Naive B cell (primary cell): ENCODE data around the gene GBE1. TPM values are rescaled to one million over a fixed set of nuclear protein-coding genes. Genes with fewer than 3 reads are reported as not detected.
"Not testable (repeated sequence)": the region's sequence is repeated elsewhere in the genome, so short reads cannot be mapped to it uniquely, and the experiment has no call there.

Experiments used
- ATAC-seq, 2 donors: fragments of 150-1000 bp; cut with Tn5 transposase; 2 replicates each; pipeline ENCODE4 v1.10.0; 2021; ENCODE audit warnings: low read depth in 2 of 2, mild to moderate bottlenecking in 2 of 2, moderate library complexity in 2 of 2
- DNase-seq: peaks from one replicate; pipeline ENCODE4 v3.0.0; 2022
- H3K27ac Mint-ChIP-seq, 6 donors: one replicate each; pipeline ENCODE4 v1.8.0; 2020 to 2022; ENCODE audit warnings: mild to moderate bottlenecking in 6 of 6, mixed read lengths in 6 of 6, moderate library complexity in 5 of 6, inconsistent platforms in 2 of 6
- H3K27me3 Mint-ChIP-seq, 3 donors: one replicate each; pipeline ENCODE4 v1.8.0; 2021 to 2022; ENCODE audit warnings: mixed read lengths in 3 of 3, mild to moderate bottlenecking in 1 of 3
- H3K36me3 Mint-ChIP-seq, 2 donors: one replicate each; pipeline ENCODE4 v1.8.0; 2020 to 2022; ENCODE audit warnings: mixed read lengths in 2 of 2, inconsistent platforms in 1 of 2, mild to moderate bottlenecking in 1 of 2
- H3K4me1 Mint-ChIP-seq, 3 donors: one replicate each; pipeline ENCODE4 v1.8.0; 2020 to 2022; ENCODE audit warnings: mixed read lengths in 3 of 3, inconsistent platforms in 1 of 3, mild to moderate bottlenecking in 1 of 3, moderate library complexity in 1 of 3
- H3K4me3 Mint-ChIP-seq, 8 donors: one replicate each; pipeline ENCODE4 v1.8.0; 2020 to 2022; ENCODE audit warnings: mild to moderate bottlenecking in 8 of 8, mixed read lengths in 8 of 8, moderate library complexity in 8 of 8, inconsistent platforms in 2 of 8
- H3K9me3 Mint-ChIP-seq, 7 donors: one replicate each; pipeline ENCODE4 v1.8.0; 2020 to 2022; ENCODE audit warnings: mixed read lengths in 7 of 7, mild to moderate bottlenecking in 5 of 7, inconsistent platforms in 2 of 7, moderate library complexity in 1 of 7
- polyA plus RNA-seq, 6 donors: library from polyadenylated mRNA; unstranded; fragments of 300-500 nt; fragmentation: Illumina TruSeq; gene quantifications; one replicate each; pipeline ENCODE4 v1.2.3, GENCODE V29; 2021; ENCODE audit warnings: low read depth in 6 of 6

Gene GBE1
- polyA plus RNA-seq, 6 donors from 2014 or later, result 13.2 to 20.9 (median 18.1) TPM

DNA sequence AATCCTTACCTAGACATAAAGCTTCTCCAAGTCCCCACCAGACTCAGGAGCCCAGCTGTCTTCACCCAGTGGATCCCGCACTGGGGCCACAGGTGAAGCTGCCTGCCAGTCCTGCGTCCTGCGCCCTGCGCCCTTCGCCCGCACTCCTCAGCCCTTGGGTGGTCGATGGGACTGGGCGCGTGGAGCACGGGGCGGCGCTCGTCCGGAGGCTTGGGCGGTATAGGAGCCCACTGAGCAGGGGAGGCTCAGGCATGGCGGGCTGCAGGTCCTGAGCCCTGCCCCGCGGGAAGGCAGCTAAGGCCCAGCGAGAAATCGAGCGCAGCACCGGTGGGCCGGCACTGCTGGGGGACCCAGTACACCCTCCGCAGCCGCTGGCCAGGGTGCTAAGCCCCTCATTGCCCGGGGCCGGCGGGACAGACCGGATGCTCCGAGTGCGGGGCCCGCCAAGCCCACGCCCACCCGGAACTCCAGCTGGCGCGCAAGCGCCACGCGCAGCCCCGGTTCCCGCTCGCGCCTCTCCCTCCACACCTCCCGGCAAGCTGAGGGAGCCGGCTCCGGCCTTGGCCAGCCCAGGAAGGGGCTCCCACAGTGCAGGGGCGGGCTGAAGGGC, 5.9 kb upstream of the GBE1 start:
- not testable (repeated sequence) for DNase-seq, ATAC-seq

GRCh38 chr3:81765400-81765799, 4.0 kb upstream of the GBE1 start:
- peaks cover 17 to 30% (median 20%) of the 10 kb centered on the region in 3 donors for H3K4me1 Mint-ChIP-seq
- no peak overlapping the region for H3K27ac Mint-ChIP-seq
- H3K4me3 Mint-ChIP-seq, result no peak overlapping the region
- DNase-seq, result no peak
- no peak for ATAC-seq
- H3K27me3 Mint-ChIP-seq, result no peaks in the 10 kb centered on the region
- H3K9me3 Mint-ChIP-seq, result no peaks in the 10 kb centered on the region
- no peaks in the 10 kb centered on the region for H3K36me3 Mint-ChIP-seq

More for the DNA sequence above, 5.9 kb upstream of the GBE1 start:
- H3K9me3 Mint-ChIP-seq, H3K4me3 Mint-ChIP-seq, H3K27me3 Mint-ChIP-seq, H3K36me3 Mint-ChIP-seq, H3K27ac Mint-ChIP-seq: not testable (repeated sequence)
- H3K4me1 Mint-ChIP-seq, result peaks cover 11 to 16% (median 12%) of the 10 kb centered on the region in 3 donors

DNA sequence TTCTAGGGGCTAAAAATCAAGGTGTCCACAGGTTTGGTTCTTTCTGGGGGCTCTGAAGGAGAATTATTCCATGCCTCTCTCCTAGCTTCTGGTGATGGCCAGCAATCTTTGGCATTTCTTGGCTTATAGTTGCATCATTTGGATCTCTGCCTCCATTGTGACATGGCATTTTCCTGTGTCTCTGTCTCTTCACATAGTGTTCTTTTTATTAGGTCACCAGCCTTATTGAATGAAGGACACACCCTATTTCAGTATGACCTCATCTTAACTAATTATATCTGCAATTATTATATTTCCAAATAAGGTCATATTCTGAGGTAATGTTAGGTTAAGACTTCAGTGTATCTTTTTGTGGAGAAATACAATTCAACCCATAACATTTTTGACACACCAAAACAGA, 3.2 kb upstream of the GBE1 start:
- Mint-ChIP-seq H3K27ac (peak overlapping the region in 1 of 6 donors; percentile 47), H3K9me3 (peaks cover 0 to 2% (median 0%) of the 10 kb centered on the region in 7 donors), H3K36me3 (no peaks in the 10 kb centered on the region), H3K27me3 (no peaks in the 10 kb centered on the region), H3K4me1 (peaks cover 19 to 34% (median 23%) of the 10 kb centered on the region in 3 donors), H3K4me3 (peak overlapping the region in 1 of 8 donors; percentile 97)
- ATAC-seq, result no peak
- no peak for DNase-seq

DNA sequence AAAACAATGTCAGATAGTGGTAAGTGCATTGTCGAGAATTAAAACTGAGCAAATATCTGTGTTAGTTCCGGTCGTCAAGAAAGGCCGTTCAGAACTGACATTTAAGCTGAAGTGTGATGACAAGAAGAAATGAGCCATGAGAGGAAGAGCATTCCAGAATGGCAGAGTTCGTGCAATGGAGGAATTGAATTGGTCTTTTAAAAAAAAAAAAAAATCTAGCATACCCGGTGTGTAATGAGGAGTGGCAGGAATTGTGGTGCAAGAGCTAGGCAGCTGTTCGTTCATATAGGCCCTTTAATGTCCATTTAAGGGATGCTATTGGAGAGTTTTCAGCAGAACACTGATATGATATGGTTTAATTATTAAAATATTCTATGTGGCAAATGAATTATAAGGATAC, 2.6 kb upstream of the GBE1 start:
- Mint-ChIP-seq H3K27ac (peak overlapping the region in 1 of 6 donors; percentile 95), H3K4me3 (peak overlapping the region in 1 of 8 donors; percentile 97), H3K9me3 (peaks cover 0 to 2% (median 0%) of the 10 kb centered on the region in 7 donors), H3K36me3 (peaks cover under 1% of the 10 kb centered on the region in 2 donors), H3K4me1 (peaks cover 19 to 34% (median 23%) of the 10 kb centered on the region in 3 donors), H3K27me3 (no peaks in the 10 kb centered on the region)
- ATAC-seq (no peak), DNase-seq (no peak)

DNA sequence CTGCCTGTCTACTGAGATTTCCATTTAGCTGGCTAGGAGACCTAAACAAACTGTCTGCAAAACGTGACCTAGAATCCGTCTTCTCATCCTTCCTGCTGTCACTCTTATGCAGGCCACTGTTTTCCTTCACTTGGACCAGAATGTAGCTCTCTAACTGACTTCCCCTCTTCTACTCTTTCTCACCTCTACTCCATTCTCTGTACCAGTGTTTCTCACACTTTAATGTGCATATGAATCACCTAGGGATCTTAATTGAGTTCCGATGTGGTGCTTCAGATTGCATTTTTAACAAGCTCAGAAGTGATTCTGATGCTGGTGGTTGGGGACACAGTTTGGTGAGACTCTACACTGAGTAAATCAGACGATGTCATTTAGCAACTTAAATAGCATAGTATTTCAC, 1.6 kb upstream of the GBE1 start:
- H3K4me3 Mint-ChIP-seq, result peak overlapping the region in 3 of 8 donors; percentile 32 to 97 (median 44)
- DNase-seq (no peak), ATAC-seq (no peak)

GRCh38 chr3:81761904-81762580, 597 bp upstream of the GBE1 start:
- peaks cover 0 to 4% (median 0%) of the 10 kb centered on the region in 7 donors for H3K9me3 Mint-ChIP-seq
- H3K36me3 Mint-ChIP-seq, result peaks cover 13 to 20% of the 10 kb centered on the region in 2 donors
- peak overlapping the region; percentile 91 to 99 (median 96) for H3K27ac Mint-ChIP-seq
- H3K27me3 Mint-ChIP-seq, result no peaks in the 10 kb centered on the region
- H3K4me1 Mint-ChIP-seq, result peaks cover 23 to 34% (median 23%) of the 10 kb centered on the region in 3 donors
- H3K4me3 Mint-ChIP-seq, result peak overlapping the region; percentile 91 to 98 (median 97)
- DNase-seq (no peak), ATAC-seq (no peak)

More for the DNA sequence above, 1.6 kb upstream of the GBE1 start:
- Mint-ChIP-seq H3K27ac (peak overlapping the region in 3 of 6 donors; percentile 4 to 95 (median 60)), H3K36me3 (peaks cover 5 to 11% of the 10 kb centered on the region in 2 donors), H3K9me3 (peaks cover 0 to 4% (median 0%) of the 10 kb centered on the region in 7 donors), H3K4me1 (peaks cover 19 to 34% (median 23%) of the 10 kb centered on the region in 3 donors), H3K27me3 (no peaks in the 10 kb centered on the region)

DNA sequence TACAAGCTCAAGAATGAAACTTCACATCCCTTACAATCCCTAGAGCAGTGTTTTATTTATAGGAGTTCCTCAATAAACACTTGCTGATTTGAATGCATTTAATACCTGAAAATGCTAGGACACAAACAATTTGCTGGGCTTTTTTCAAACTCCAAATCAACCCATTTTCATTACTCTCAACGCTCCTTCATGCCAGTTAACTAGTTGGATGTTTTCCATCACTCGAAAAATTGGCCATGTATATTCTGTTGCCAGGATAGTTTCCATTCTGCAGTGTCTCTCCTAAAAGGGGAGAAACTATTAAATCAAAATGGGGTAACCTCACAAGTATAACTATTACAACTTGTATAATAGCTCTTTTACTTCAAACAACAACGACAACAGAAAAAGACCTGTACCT, 1.2 kb downstream of the GBE1 start:
- Mint-ChIP-seq H3K9me3 (peaks cover 0 to 4% (median 0%) of the 10 kb centered on the region in 7 donors), H3K27ac (peak overlapping the region in 5 of 6 donors; percentile 74 to 99 (median 99)), H3K36me3 (peaks cover 13 to 23% of the 10 kb centered on the region in 2 donors), H3K27me3 (no peaks in the 10 kb centered on the region), H3K4me1 (peaks cover 18 to 41% (median 20%) of the 10 kb centered on the region in 3 donors), H3K4me3 (peak overlapping the region; percentile 91 to 98 (median 97))
- ATAC-seq, result no peak
- DNase-seq, result no peak

DNA sequence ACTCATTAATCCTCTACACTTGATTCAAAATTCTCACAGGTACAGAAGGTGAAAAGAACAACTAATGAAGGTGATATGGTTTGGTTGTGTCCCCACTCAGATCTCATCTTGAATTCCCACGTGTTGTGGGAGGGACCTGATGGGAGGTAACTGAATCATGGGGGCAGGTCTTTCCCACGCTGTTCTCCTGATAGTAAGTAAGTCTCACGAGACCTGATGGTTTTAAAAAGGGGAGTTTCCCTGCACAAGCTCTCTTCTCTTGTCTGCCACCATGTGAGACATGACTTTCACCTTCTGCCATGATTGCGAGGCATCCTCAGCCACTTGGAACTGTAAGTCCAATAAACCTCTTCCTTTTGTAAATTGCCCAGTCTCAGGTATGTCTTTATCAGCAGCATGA, 2.7 kb downstream of the GBE1 start:
- peaks cover 23 to 27% of the 10 kb centered on the region in 2 donors for H3K36me3 Mint-ChIP-seq
- H3K4me3 Mint-ChIP-seq, result peak overlapping the region in 1 of 8 donors; percentile 70
- not testable (repeated sequence) for DNase-seq, H3K27me3 Mint-ChIP-seq, ATAC-seq
- H3K27ac Mint-ChIP-seq, result peak overlapping the region in 1 of 6 donors; percentile 67
- peaks cover 17 to 35% (median 18%) of the 10 kb centered on the region in 3 donors for H3K4me1 Mint-ChIP-seq
- H3K9me3 Mint-ChIP-seq, result peaks cover 0 to 13% (median 7%) of the 10 kb centered on the region in 7 donors

DNA sequence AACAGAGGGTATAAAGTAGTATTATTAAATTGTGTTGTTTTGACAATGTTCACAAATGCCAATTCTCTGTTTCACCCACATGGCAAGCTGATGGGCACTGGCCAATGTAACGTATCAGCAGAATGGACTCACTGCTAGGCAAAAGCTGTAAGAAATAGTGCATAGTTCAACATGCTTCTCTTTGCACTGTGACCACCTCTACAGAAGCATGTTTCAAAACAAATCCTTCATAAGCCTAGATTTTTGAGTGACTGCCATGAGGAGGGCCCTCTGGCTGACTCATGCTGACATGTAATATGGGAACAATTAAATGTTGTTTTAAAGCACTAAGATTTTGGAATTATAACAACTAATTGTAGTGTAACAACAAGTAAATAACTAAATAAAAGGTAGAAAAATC, 3.2 kb downstream of the GBE1 start:
- peaks cover 17 to 35% (median 18%) of the 10 kb centered on the region in 3 donors for H3K4me1 Mint-ChIP-seq
- peaks cover 23 to 29% of the 10 kb centered on the region in 2 donors for H3K36me3 Mint-ChIP-seq
- H3K9me3 Mint-ChIP-seq, result peaks cover 0 to 13% (median 7%) of the 10 kb centered on the region in 7 donors
- ATAC-seq (no peak), DNase-seq (no peak)
- H3K4me3 Mint-ChIP-seq, result peak overlapping the region in 2 of 8 donors; percentile 60 to 70
- peak overlapping the region in 2 of 6 donors; percentile 24 to 67 for H3K27ac Mint-ChIP-seq
- no peaks in the 10 kb centered on the region for H3K27me3 Mint-ChIP-seq

DNA sequence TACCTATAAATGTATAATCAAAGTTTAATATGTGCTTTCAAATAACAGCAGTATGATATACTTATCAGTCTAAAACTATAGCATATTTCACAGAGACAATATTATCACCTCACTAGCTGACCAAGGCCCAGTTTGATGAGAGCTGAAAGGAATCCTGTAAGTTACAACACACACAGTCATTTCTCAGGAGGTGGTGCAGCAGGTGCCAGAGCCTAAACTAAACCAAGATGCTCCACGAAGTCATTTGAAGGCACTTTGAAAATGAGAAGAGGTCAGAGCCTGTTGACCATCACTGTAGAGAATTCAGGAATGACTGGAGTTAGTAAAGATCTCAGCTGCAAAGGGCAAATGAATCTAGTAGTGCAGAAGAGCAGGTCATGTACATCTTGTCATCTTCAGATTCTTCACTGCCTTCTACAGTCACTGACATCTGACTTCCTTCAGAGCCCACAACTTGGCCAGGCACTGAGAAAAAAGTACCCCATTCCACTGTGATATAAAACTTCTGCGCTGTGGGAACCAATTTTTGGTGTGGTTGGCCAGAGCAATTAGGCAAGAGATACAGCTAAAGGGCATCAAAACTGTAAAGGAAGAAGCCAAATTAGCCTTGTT, 7.9 kb downstream of the GBE1 start:
- Mint-ChIP-seq H3K4me1 (peaks cover 4 to 11% (median 7%) of the 10 kb centered on the region in 3 donors), H3K9me3 (peaks cover 0 to 13% (median 6%) of the 10 kb centered on the region in 7 donors), H3K27ac (no peak overlapping the region), H3K4me3 (no peak overlapping the region), H3K27me3 (no peaks in the 10 kb centered on the region), H3K36me3 (peaks cover 17 to 25% of the 10 kb centered on the region in 2 donors)
- no peak for DNase-seq
- ATAC-seq, result no peak

GRCh38 chr3:81752604-81753003, 8.8 kb downstream of the GBE1 start:
- DNase-seq (no peak), ATAC-seq (no peak)
- Mint-ChIP-seq H3K36me3 (peaks cover 8 to 20% of the 10 kb centered on the region in 2 donors), H3K4me1 (peaks cover 4 to 11% (median 7%) of the 10 kb centered on the region in 3 donors), H3K27ac (no peak overlapping the region), H3K9me3 (peaks cover 0 to 13% (median 6%) of the 10 kb centered on the region in 7 donors), H3K27me3 (no peaks in the 10 kb centered on the region), H3K4me3 (no peak overlapping the region)

DNA sequence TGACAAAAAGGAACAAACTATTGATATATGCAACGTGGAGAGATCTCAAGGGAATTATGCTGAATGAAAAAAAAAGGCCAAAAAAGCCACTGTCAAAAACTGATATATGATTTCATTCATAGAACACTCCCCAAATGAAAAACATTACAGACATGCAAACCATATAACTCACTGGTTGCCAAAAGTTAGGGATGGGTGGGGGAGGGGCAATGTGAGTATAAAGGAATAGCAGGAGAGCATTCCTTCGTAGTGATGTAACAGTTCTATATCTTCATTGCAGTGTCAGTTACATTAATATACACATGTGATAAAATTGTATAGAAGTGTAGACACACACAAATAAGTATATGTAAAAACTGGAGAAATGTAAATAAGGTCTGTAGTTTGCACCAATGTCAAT, 12.2 kb downstream of the GBE1 start:
- Mint-ChIP-seq H3K36me3 (peaks cover 0 to 6% of the 10 kb centered on the region in 2 donors), H3K4me1 (peaks cover 0 to 3% (median 0%) of the 10 kb centered on the region in 3 donors), H3K27ac (no peak overlapping the region), H3K9me3 (peaks cover 0 to 3% (median under 1%) of the 10 kb centered on the region in 7 donors), H3K27me3 (no peaks in the 10 kb centered on the region), H3K4me3 (no peak overlapping the region)
- DNase-seq (no peak), ATAC-seq (no peak)

DNA sequence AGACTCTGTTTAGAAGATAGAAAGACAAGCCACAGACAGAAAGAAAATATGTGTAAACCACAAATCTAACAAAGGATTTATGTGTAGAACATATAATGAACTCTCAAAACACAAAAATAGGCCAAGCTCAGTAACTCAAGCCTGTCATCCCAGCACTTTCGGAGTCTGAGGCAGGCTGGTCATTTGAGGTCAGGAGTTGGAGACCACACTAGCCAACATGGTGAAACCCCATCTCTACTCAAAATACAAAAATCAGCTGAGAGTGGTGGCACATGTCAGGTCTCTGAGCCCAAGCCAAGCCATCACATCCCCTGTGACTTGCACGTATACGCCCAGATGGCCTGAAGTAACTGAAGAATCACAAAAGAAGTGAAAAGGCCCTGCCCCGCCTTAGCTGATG, 14.2 kb downstream of the GBE1 start:
- H3K27me3 Mint-ChIP-seq, H3K27ac Mint-ChIP-seq, H3K36me3 Mint-ChIP-seq, H3K4me3 Mint-ChIP-seq, ATAC-seq, DNase-seq, H3K4me1 Mint-ChIP-seq, H3K9me3 Mint-ChIP-seq: not testable (repeated sequence)
